PC-3 (cell line): ENCODE measurements around the gene RABGAP1L.

ENCODE experiments used
- CTCF ChIP-seq: fragments of 300-600 bp; sonication (generic); conservative IDR thresholded peaks from 2 replicates; pipeline ENCODE4 v1.5.1; 2017; ENCODE audit warnings: antibody characterized with exemption, low read depth, mild to moderate bottlenecking, low read length
- EZH2 ChIP-seq: fragments of 300-600 bp; sonication (generic); IDR thresholded peaks from one replicate; pipeline ENCODE4 v1.6.1; 2017; ENCODE audit warnings: antibody characterized with exemption, mild to moderate bottlenecking, low read length; ENCODE audit not compliant: unreplicated experiment

- TF ChIP-seq CTCF (no peak), EZH2 (no peak)
Observed at GRCh38 chr1:174550296-174550695, 391.0 kb downstream of the RABGAP1L start.
